ENCODE measurements around the gene BMP10. TPM values are rescaled to one million over a fixed set of nuclear protein-coding genes. Genes with fewer than 3 reads are reported as not detected.

Gene BMP10
- total and polyA plus RNA-seq, 2 donors (not counting 1 experiment from before 2014, with no cell fraction given), result not detected

GRCh38 chr2:68860111-68860510 is 11.1 kb downstream of the BMP10 start:
- Histone ChIP-seq H3K36me3 (ENCODE audit: control insufficient read depth, insufficient read depth, low read length) (no peaks in the 10 kb centered on the region), H3K27me3 (ENCODE audit: control insufficient read depth, insufficient read depth, low read length) (no peaks in the 10 kb centered on the region), H2AFZ (ENCODE audit: low read length) (no peak overlapping the region), H3K27ac (ENCODE audit: insufficient read depth, low read length) (no peak overlapping the region), H3K4me3 (replicated peaks in 1 of 4; ENCODE audit: control extremely low read depth in 1 of 4, insufficient read depth in 1 of 4, low read depth in 3 of 4, low read length in 4 of 4) (no peak overlapping the region), H3K79me2 (ENCODE audit: control insufficient read depth, insufficient read depth, low read length) (no peaks in the 10 kb centered on the region), H3K4me2 (ENCODE audit: extremely low read depth, insufficient read depth, low read length) (no peak overlapping the region), H3K4me1 (ENCODE audit: control insufficient read depth, extremely low read depth, insufficient read depth, low read length) (peaks cover 2% of the 10 kb centered on the region), H3K9me3 (ENCODE audit: control insufficient read depth, insufficient read depth, low read depth, low read length) (no peaks in the 10 kb centered on the region), H3K9ac (ENCODE audit: insufficient read depth, low read length) (no peak overlapping the region), H4K20me1 (ENCODE audit: control insufficient read depth, extremely low read depth, insufficient read depth, low read length) (no peaks in the 10 kb centered on the region)
- no peak for DNase-seq (ENCODE audit: low read depth in 2 of 2)
- TF ChIP-seq EZH2 (IDR thresholded peaks at IDR 0.05; ENCODE audit: low read length, missing control alignments) (no peak), CTCF (conservative IDR thresholded peaks at IDR 0.05 in 1 of 2, IDR thresholded peaks at IDR 0.05 in 1 of 2; ENCODE audit: low read depth in 1 of 2, low read length in 2 of 2) (no peak)

DNA sequence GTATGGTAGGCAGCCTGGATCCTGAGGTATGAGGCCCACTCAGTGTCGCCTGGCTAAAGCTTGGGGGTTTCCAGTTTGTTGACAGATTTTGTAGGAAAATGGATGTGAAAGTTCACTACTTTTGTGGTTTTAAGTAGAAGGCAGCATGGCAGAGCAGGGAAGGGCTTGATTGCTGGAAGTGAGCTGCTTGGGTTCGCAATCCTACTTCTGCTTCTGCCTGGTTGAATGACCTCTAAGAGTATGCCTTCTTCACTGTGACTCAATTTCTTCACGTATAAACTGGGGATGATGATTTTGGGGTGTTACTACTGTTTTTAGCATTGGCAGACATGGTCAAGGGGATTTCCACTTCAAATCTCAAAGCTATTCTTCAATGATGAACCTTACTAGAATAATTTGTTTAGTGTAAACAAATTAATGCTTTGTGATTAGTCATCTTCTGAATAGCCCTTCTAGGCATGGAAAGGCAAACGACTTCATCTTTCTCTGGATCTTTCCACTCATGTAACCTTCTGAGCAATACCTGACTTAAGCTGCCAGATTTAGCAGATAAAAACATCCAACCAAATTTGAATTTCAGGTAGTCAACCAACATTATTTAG is 13.2 kb downstream of the BMP10 start:
- no peak for DNase-seq (ENCODE audit: low read depth in 2 of 2)
- no peaks in the 10 kb centered on the region for H3K9me3 ChIP-seq (ENCODE audit: control insufficient read depth, insufficient read depth, low read depth, low read length)
- H3K4me2 ChIP-seq (ENCODE audit: extremely low read depth, insufficient read depth, low read length), result no peak overlapping the region
- TF ChIP-seq CTCF (conservative IDR thresholded peaks at IDR 0.05 in 1 of 2, IDR thresholded peaks at IDR 0.05 in 1 of 2; ENCODE audit: low read depth in 1 of 2, low read length in 2 of 2), result no peak
- no peak for TF ChIP-seq EZH2 (IDR thresholded peaks at IDR 0.05; ENCODE audit: low read length, missing control alignments)
- peaks cover 2% of the 10 kb centered on the region for H3K4me1 ChIP-seq (ENCODE audit: control insufficient read depth, extremely low read depth, insufficient read depth, low read length)
- no peak overlapping the region for H2AFZ ChIP-seq (ENCODE audit: low read length)
- H4K20me1 ChIP-seq (ENCODE audit: control insufficient read depth, extremely low read depth, insufficient read depth, low read length), result no peaks in the 10 kb centered on the region
- no peak overlapping the region for H3K4me3 ChIP-seq (replicated peaks in 1 of 4; ENCODE audit: control extremely low read depth in 1 of 4, insufficient read depth in 1 of 4, low read depth in 3 of 4, low read length in 4 of 4)
- H3K27me3 ChIP-seq (ENCODE audit: control insufficient read depth, insufficient read depth, low read length), result no peaks in the 10 kb centered on the region
- no peak overlapping the region for H3K9ac ChIP-seq (ENCODE audit: insufficient read depth, low read length)
- no peak overlapping the region for H3K27ac ChIP-seq (ENCODE audit: insufficient read depth, low read length)
- no peaks in the 10 kb centered on the region for H3K36me3 ChIP-seq (ENCODE audit: control insufficient read depth, insufficient read depth, low read length)
- H3K79me2 ChIP-seq (ENCODE audit: control insufficient read depth, insufficient read depth, low read length), result no peaks in the 10 kb centered on the region

DNA sequence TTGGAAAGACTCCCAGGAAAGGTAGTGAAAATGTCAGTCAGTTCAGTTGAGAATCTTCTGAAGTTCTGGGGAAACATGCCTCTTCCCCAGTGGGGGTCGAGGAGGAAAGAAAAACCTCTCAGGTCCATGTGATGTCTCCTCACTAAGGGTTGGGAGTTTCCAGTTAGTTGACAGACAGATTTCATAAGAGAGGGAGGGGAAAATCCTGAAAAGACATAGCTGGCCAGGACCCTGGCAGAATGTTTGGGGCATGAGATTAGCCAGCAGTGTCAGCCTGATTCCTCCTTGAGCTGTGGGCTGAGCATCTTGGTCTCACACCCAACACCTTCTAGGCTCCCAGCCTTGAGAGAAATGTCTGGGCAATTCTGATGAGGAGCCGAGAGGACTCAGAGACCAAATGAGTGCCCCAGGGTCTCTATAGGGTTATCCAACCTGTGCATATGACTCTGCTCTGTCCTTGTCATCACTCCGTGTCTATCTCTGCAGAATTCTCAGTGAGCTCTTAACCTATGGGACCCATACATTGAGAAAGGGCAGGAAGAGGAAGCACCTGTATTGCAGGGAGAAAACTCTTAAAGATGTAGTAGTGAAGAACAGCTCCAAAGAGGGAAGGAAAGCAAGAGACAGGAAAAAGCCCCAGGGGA is 13.9 kb downstream of the BMP10 start:
- Histone ChIP-seq H3K4me3 (replicated peaks in 1 of 4; ENCODE audit: control extremely low read depth in 1 of 4, insufficient read depth in 1 of 4, low read depth in 3 of 4, low read length in 4 of 4) (no peak overlapping the region), H3K27ac (ENCODE audit: insufficient read depth, low read length) (no peak overlapping the region), H3K4me2 (ENCODE audit: extremely low read depth, insufficient read depth, low read length) (no peak overlapping the region), H2AFZ (ENCODE audit: low read length) (no peak overlapping the region), H3K4me1 (ENCODE audit: control insufficient read depth, extremely low read depth, insufficient read depth, low read length) (peaks cover 2% of the 10 kb centered on the region), H3K36me3 (ENCODE audit: control insufficient read depth, insufficient read depth, low read length) (no peaks in the 10 kb centered on the region), H3K9ac (ENCODE audit: insufficient read depth, low read length) (no peak overlapping the region), H3K79me2 (ENCODE audit: control insufficient read depth, insufficient read depth, low read length) (no peaks in the 10 kb centered on the region), H3K9me3 (ENCODE audit: control insufficient read depth, insufficient read depth, low read depth, low read length) (no peaks in the 10 kb centered on the region), H3K27me3 (ENCODE audit: control insufficient read depth, insufficient read depth, low read length) (no peaks in the 10 kb centered on the region), H4K20me1 (ENCODE audit: control insufficient read depth, extremely low read depth, insufficient read depth, low read length) (no peaks in the 10 kb centered on the region)
- DNase-seq (ENCODE audit: low read depth in 2 of 2), result no peak
- TF ChIP-seq CTCF (conservative IDR thresholded peaks at IDR 0.05 in 1 of 2, IDR thresholded peaks at IDR 0.05 in 1 of 2; ENCODE audit: low read depth in 1 of 2, low read length in 2 of 2), result no peak
- no peak for TF ChIP-seq EZH2 (IDR thresholded peaks at IDR 0.05; ENCODE audit: low read length, missing control alignments)
